Stomach (tissue), 4 donors: ENCODE data around the gene SPSB3.

Experiments used
- POLR2A ChIP-seq, 4 donors: fragments of 450-650 bp; IDR thresholded peaks; one replicate each; pipeline ENCODE4 v1.6.1; 2016; ENCODE audit warnings: antibody characterized with exemption in 4 of 4, control low read depth in 2 of 4, mild to moderate bottlenecking in 1 of 4, moderate library complexity in 1 of 4
- POLR2AphosphoS5 ChIP-seq, 3 donors: sonication (generic); formaldehyde crosslinking; IDR thresholded peaks; one replicate each; pipeline ENCODE4 v1.6.1; 2016; ENCODE audit warnings: antibody characterized with exemption in 3 of 3
- TF ChIP-seq, protein P1 (sequence below), 7 experiments: fragments of 450-650 bp in 4 of 7; fragments of 200-600 bp in 3 of 7; sonication (generic) in 3 of 7; IDR thresholded peaks; one replicate each; pipeline ENCODE4 v1.5.1; 2016 to 2019; ENCODE audit warnings: antibody characterized with exemption in 7 of 7, control low read depth in 2 of 7, mild to moderate bottlenecking in 1 of 7

DNA sequence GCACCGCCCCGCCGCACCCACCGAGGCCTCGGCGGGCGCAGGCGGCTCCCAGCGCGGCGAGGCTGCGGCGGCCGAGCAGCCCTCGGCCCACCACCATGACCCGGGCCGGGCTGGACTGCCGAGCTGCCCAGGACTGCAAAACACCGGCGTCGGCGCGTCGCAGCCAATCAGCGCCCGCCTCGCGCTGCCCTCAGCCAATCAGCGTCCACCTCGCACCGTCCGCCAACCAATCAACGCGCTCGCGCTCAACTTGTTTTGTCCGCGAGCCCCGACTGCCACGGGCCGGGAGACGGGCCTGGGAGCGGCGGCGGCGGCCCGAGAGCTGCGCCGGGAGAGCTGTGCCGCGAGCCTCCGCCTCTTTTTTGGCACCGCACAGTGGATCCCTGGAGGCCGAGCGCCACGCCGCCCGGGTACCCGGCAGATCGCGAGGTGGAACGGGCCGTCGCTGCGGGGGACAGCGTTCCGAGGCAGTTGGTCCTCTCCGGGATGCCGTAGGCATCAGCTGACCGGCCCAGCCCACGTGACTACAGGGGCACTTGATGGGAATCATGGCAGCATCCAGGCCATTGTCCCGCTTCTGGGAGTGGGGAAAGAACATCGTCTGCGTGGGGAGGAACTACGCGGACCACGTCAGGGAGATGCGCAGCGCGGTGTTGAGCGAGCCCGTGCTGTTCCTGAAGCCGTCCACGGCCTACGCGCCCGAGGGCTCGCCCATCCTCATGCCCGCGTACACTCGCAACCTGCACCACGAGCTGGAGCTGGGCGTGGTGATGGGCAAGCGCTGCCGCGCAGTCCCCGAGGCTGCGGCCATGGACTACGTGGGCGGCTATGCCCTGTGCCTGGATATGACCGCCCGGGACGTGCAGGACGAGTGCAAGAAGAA lies 44.6 kb upstream of the SPSB3 start, which contains the start of the genes FAHD1 and HAGH:
- TF ChIP-seq, protein P1, sequence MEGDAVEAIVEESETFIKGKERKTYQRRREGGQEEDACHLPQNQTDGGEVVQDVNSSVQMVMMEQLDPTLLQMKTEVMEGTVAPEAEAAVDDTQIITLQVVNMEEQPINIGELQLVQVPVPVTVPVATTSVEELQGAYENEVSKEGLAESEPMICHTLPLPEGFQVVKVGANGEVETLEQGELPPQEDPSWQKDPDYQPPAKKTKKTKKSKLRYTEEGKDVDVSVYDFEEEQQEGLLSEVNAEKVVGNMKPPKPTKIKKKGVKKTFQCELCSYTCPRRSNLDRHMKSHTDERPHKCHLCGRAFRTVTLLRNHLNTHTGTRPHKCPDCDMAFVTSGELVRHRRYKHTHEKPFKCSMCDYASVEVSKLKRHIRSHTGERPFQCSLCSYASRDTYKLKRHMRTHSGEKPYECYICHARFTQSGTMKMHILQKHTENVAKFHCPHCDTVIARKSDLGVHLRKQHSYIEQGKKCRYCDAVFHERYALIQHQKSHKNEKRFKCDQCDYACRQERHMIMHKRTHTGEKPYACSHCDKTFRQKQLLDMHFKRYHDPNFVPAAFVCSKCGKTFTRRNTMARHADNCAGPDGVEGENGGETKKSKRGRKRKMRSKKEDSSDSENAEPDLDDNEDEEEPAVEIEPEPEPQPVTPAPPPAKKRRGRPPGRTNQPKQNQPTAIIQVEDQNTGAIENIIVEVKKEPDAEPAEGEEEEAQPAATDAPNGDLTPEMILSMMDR (IDR thresholded peaks at IDR 0.05): no peak
- TF ChIP-seq POLR2A (IDR thresholded peaks at IDR 0.05): no peak
- TF ChIP-seq POLR2AphosphoS5 (IDR thresholded peaks at IDR 0.05): peak; percentile 77 to 86 (median 84)
